ENCODE results near the gene MAP3K15.

The MAP3K15 gene, protein sequence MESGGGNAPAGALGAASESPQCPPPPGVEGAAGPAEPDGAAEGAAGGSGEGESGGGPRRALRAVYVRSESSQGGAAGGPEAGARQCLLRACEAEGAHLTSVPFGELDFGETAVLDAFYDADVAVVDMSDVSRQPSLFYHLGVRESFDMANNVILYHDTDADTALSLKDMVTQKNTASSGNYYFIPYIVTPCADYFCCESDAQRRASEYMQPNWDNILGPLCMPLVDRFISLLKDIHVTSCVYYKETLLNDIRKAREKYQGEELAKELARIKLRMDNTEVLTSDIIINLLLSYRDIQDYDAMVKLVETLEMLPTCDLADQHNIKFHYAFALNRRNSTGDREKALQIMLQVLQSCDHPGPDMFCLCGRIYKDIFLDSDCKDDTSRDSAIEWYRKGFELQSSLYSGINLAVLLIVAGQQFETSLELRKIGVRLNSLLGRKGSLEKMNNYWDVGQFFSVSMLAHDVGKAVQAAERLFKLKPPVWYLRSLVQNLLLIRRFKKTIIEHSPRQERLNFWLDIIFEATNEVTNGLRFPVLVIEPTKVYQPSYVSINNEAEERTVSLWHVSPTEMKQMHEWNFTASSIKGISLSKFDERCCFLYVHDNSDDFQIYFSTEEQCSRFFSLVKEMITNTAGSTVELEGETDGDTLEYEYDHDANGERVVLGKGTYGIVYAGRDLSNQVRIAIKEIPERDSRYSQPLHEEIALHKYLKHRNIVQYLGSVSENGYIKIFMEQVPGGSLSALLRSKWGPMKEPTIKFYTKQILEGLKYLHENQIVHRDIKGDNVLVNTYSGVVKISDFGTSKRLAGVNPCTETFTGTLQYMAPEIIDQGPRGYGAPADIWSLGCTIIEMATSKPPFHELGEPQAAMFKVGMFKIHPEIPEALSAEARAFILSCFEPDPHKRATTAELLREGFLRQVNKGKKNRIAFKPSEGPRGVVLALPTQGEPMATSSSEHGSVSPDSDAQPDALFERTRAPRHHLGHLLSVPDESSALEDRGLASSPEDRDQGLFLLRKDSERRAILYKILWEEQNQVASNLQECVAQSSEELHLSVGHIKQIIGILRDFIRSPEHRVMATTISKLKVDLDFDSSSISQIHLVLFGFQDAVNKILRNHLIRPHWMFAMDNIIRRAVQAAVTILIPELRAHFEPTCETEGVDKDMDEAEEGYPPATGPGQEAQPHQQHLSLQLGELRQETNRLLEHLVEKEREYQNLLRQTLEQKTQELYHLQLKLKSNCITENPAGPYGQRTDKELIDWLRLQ (N-terminal part only)

DNA sequence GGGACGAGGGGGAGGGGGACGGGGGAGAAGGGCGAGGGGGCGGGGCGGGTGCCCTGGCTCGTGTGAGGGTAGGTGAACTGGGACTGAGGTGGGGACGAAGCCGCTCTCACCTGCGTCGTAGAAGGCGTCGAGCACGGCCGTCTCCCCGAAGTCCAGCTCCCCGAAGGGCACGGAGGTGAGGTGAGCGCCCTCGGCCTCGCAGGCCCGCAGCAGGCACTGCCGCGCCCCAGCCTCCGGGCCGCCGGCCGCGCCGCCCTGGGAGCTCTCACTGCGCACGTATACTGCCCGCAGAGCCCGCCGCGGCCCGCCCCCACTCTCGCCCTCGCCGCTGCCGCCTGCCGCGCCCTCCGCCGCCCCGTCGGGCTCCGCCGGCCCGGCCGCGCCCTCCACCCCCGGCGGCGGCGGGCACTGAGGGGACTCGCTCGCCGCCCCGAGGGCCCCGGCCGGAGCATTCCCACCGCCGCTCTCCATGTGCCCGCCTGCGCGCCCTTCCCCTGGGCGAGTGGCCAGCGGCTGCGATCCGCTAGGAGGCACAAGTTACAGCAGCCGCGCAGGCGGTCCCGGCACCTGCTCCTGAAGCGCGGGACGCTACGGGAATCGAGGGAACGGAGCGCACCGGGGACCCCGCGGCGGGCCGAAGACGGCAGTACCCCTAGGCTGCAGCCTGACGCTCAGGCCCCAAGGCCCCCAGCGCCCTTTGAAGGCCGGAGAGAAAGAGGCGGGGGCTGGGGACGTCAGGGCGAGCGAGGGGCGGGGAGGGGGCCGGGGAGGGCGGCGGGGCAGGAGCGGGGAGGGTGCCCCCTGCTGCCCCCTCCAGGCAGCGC is at the start of gene MAP3K15:
TSS of gene MAP3K15 (minus strand) at position 718 of the 824 bp plus-strand sequence. CDS start at position 471, 247 bp downstream.
- TF ChIP-seq, protein P1, sequence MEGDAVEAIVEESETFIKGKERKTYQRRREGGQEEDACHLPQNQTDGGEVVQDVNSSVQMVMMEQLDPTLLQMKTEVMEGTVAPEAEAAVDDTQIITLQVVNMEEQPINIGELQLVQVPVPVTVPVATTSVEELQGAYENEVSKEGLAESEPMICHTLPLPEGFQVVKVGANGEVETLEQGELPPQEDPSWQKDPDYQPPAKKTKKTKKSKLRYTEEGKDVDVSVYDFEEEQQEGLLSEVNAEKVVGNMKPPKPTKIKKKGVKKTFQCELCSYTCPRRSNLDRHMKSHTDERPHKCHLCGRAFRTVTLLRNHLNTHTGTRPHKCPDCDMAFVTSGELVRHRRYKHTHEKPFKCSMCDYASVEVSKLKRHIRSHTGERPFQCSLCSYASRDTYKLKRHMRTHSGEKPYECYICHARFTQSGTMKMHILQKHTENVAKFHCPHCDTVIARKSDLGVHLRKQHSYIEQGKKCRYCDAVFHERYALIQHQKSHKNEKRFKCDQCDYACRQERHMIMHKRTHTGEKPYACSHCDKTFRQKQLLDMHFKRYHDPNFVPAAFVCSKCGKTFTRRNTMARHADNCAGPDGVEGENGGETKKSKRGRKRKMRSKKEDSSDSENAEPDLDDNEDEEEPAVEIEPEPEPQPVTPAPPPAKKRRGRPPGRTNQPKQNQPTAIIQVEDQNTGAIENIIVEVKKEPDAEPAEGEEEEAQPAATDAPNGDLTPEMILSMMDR (IDR thresholded peaks at IDR 0.05; ENCODE audit: control insufficient read depth, insufficient read depth, low read depth, low read length, missing control alignments), result no peak
- no peak within 1 kb of the TSS; the same call in none of the 2 replicates for H3K4me3 ChIP-seq (ENCODE audit: control insufficient read depth, low read depth, low read length)
- DNase-seq (ENCODE audit: low read depth), result no peak

DNA sequence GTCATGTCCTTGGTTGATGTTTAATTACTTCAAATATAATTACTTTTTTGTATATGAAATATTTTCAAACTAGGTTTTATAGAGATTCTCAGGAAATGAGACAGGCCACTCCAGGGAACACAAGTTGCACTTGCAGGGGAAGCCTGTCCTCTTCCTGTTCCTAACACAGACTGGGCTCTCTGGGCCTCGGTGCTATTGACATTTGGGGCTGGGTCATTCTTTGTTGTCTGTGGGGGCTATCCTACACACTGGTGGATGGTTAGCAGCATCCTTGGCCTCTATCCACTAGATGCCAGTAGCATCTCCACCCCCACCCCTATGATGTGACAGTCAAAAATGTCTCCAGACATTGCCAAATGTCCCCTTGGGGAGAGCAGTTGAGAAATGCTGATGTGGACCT is 49.3 kb upstream of the MAP3K15 start:
- no peak for DNase-seq (ENCODE audit: low read depth)
- TF ChIP-seq, protein P1 (IDR thresholded peaks at IDR 0.05; ENCODE audit: control insufficient read depth, insufficient read depth, low read depth, low read length, missing control alignments), result no peak
- no peak overlapping the region for H3K4me3 ChIP-seq (ENCODE audit: control insufficient read depth, low read depth, low read length)

- no peak for DNase-seq (ENCODE audit: low read depth)
- TF ChIP-seq, protein P1 (IDR thresholded peaks at IDR 0.05; ENCODE audit: control insufficient read depth, insufficient read depth, low read depth, low read length, missing control alignments), result no peak
These were observed 48.4 kb upstream of the MAP3K15 start for GRCh38 chrX:19563746-19564145.

GRCh38 chrX:19563327-19563726 is 48.0 kb upstream of the MAP3K15 start:
- no peak for DNase-seq (ENCODE audit: low read depth)
- TF ChIP-seq, protein P1 (IDR thresholded peaks at IDR 0.05; ENCODE audit: control insufficient read depth, insufficient read depth, low read depth, low read length, missing control alignments), result no peak
- H3K4me3 ChIP-seq (ENCODE audit: control insufficient read depth, low read depth, low read length), result no peak overlapping the region

More at GRCh38 chrX:19563746-19564145, 48.4 kb upstream of the MAP3K15 start:
- H3K4me3 ChIP-seq (ENCODE audit: control insufficient read depth, low read depth, low read length), result no peak overlapping the region

- no peak for DNase-seq (ENCODE audit: low read depth)
- TF ChIP-seq, protein P1 (IDR thresholded peaks at IDR 0.05; ENCODE audit: control insufficient read depth, insufficient read depth, low read depth, low read length, missing control alignments), result no peak
- H3K4me3 ChIP-seq (ENCODE audit: control insufficient read depth, low read depth, low read length), result no peak overlapping the region
These were observed 45.3 kb upstream of the MAP3K15 start for GRCh38 chrX:19560611-19561010.

Measured in AG09309 (cell line).